Right renal cortex interstitium (tissue), 3 donors: ENCODE measurements around the gene PCDHB2. TPM values are rescaled to one million over a fixed set of nuclear protein-coding genes. Genes with fewer than 3 reads are reported as not detected.
"Not testable (repeated sequence)": the region's sequence is repeated elsewhere in the genome, so short reads cannot be mapped to it uniquely, and the experiment has no call there.

ENCODE experiments used
- DNase-seq, 3 donors: peaks; one replicate each; pipeline ENCODE4 v3.0.0-alpha.2; 2013; ENCODE audit warnings: low read depth in 3 of 3, low spot score in 2 of 3
- polyA plus RNA-seq, 3 donors: library from polyadenylated mRNA; unstranded; fragments of 120-200 nt; gene quantifications; one replicate each; pipeline ENCODE4 v1.2.1, GENCODE V29; 2013; ENCODE audit not compliant: insufficient read length in 3 of 3

The PCDHB2 gene
- polyA plus RNA-seq, 3 donors, result 3.8 to 7.9 (median 6.0) TPM

DNA sequence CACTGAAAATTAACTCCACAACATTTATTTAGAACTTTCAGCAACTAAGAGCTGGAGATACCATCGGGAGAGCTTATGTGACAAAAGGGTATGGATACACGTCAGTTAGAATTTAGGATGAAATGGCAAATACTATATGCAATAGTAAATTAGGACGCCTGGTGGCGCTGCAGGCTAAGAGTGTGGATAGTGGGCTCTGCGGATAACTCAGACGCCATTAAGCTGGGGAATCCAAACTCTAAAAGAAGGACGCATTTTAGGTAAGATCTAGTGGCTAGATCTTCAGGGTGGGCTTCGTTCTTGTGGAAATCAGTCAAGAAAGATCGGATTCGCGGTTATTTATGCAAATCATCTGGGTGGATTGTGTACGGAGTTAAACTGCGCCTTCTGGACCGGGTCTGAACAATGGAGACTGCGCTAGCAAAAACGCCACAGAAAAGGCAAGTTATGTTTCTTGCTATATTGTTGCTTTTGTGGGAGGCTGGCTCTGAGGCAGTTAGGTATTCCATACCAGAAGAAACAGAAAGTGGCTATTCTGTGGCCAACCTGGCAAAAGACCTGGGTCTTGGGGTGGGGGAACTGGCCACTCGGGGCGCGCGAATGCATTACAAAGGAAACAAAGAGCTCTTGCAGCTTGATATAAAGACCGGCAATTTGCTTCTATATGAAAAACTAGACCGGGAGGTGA, 40.8 kb downstream of the PCDHB2 start, which contains the start of gene PCDHB5:
TSS of gene PCDHB5 (plus strand) at position 177 of the 688 bp plus-strand sequence. CDS start at position 406, 229 bp downstream.
- peak in 1 of 3 donors; percentile 8 for DNase-seq

DNA sequence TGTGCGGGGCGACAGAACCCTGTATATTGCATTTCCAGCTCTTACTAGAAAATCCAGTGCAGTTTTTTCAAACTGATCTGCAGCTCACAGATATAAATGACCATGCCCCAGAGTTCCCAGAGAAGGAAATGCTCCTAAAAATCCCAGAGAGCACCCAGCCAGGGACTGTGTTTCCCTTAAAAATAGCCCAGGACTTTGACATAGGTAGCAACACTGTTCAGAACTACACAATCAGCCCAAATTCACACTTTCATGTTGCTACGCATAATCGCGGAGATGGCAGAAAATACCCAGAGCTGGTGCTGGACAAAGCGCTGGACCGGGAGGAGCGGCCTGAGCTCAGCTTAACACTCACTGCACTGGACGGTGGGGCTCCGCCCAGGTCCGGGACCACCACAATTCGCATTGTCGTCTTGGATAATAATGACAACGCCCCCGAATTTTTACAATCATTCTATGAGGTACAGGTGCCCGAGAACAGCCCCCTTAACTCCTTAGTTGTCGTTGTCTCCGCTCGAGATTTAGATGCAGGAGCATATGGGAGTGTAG, 41.4 kb downstream of the PCDHB2 start:
- no peak for DNase-seq

DNA sequence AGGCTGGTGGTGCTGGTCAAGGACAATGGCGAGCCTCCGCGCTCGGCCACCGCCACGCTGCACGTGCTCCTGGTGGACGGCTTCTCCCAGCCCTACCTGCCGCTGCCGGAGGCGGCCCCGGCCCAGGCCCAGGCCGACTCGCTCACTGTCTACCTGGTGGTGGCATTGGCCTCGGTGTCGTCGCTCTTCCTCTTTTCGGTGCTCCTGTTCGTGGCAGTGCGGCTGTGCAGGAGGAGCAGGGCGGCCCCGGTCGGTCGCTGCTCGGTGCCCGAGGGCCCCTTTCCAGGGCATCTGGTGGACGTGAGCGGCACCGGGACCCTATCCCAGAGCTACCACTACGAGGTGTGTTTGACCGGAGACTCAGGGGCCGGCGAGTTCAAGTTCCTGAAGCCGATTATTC, 42.9 kb downstream of the PCDHB2 start:
- DNase-seq, result not testable (repeated sequence)

Other genes with a start within 250 kb of the PCDHB2 start
- gene PCDHA9, start 246.2 kb upstream of the PCDHB2 start, polyA plus RNA-seq, result under 1 TPM in 1 of 3 donors, not detected in 2; 0.03 TPM
- 1 to 10 TPM in 1 of 3 donors, under 1 TPM in 2; 0.51 to 2.1 (median 0.62) TPM for gene PCDHA10, start 238.7 kb upstream of the PCDHB2 start, polyA plus RNA-seq
- under 1 TPM; 0.16 to 0.76 (median 0.19) TPM for gene PCDHA11, start 225.7 kb upstream of the PCDHB2 start, polyA plus RNA-seq
- under 1 TPM; 0.06 to 0.14 (median 0.08) TPM for gene PCDHA12, start 219.3 kb upstream of the PCDHB2 start, polyA plus RNA-seq
- under 1 TPM in 1 of 3 donors, not detected in 2; 0.08 TPM for gene PCDHA13, start 212.5 kb upstream of the PCDHB2 start, polyA plus RNA-seq
- gene PCDHAC1, start 168.3 kb upstream of the PCDHB2 start, polyA plus RNA-seq, result under 1 TPM; 0.04 to 0.10 (median 0.04) TPM
- gene PCDHAC2, start 128.1 kb upstream of the PCDHB2 start, polyA plus RNA-seq, result under 1 TPM; 0.36 to 0.65 (median 0.61) TPM
- gene PCDHB1, start 43.2 kb upstream of the PCDHB2 start, polyA plus RNA-seq, result under 1 TPM; 0.06 to 0.08 (median 0.08) TPM
- 1 to 10 TPM; 2.6 to 4.0 (median 3.4) TPM for gene PCDHB3, start 5.9 kb downstream of the PCDHB2 start, polyA plus RNA-seq
- gene PCDHB4, start 27.2 kb downstream of the PCDHB2 start, polyA plus RNA-seq, result 1 to 10 TPM; 1.8 to 2.9 (median 1.9) TPM
- gene PCDHB5, start 40.6 kb downstream of the PCDHB2 start, polyA plus RNA-seq, result 1 to 10 TPM; 6.6 to 8.5 (median 8.1) TPM
- 1 to 10 TPM; 2.2 to 3.8 (median 3.2) TPM for gene PCDHB6, start 55.4 kb downstream of the PCDHB2 start, polyA plus RNA-seq
- 1 to 10 TPM; 4.7 to 5.5 (median 5.3) TPM for gene PCDHB7, start 78.0 kb downstream of the PCDHB2 start, polyA plus RNA-seq
- gene PCDHB8, start 83.2 kb downstream of the PCDHB2 start, polyA plus RNA-seq, result 1 to 10 TPM; 1.5 to 4.2 (median 3.2) TPM
- 1 to 10 TPM; 3.6 to 7.2 (median 5.0) TPM for gene PCDHB16, start 87.8 kb downstream of the PCDHB2 start, polyA plus RNA-seq
- gene PCDHB9, start 92.5 kb downstream of the PCDHB2 start, polyA plus RNA-seq, result 1 to 10 TPM; 4.3 to 5.0 (median 4.9) TPM
- 1 to 10 TPM; 5.6 to 9.2 (median 7.9) TPM for gene PCDHB10, start 97.7 kb downstream of the PCDHB2 start, polyA plus RNA-seq
- gene PCDHB11, start 105.0 kb downstream of the PCDHB2 start, polyA plus RNA-seq, result 1 to 10 TPM; 4.3 to 6.0 (median 5.6) TPM
- gene PCDHB12, start 114.1 kb downstream of the PCDHB2 start, polyA plus RNA-seq, result 1 to 10 TPM; 4.7 to 5.8 (median 4.8) TPM
- 1 to 10 TPM; 5.4 to 6.3 (median 5.6) TPM for gene PCDHB13, start 119.3 kb downstream of the PCDHB2 start, polyA plus RNA-seq
- gene PCDHB14, start 128.7 kb downstream of the PCDHB2 start, polyA plus RNA-seq, result 10 to 100 TPM in 1 of 3 donors, 1 to 10 TPM in 2; 7.2 to 10.5 (median 8.5) TPM
- gene PCDHB15, start 150.8 kb downstream of the PCDHB2 start, polyA plus RNA-seq, result 10 to 100 TPM; 11.3 to 17.3 (median 15.4) TPM
- not detected for gene SLC25A2, start 209.4 kb downstream of the PCDHB2 start, polyA plus RNA-seq
- 100 to 1,000 TPM; 178 to 194 (median 190) TPM for gene TAF7, start 226.2 kb downstream of the PCDHB2 start, polyA plus RNA-seq
- gene PCDHGA1, start 235.9 kb downstream of the PCDHB2 start, polyA plus RNA-seq, result 1 to 10 TPM in 1 of 3 donors, under 1 TPM in 2; 0.78 to 1.2 (median 0.92) TPM
- 1 to 10 TPM; 6.0 to 7.0 (median 6.8) TPM for gene PCDHGA2, start 244.1 kb downstream of the PCDHB2 start, polyA plus RNA-seq
- gene PCDHGA3, start 249.2 kb downstream of the PCDHB2 start, polyA plus RNA-seq, result 1 to 10 TPM; 2.4 to 4.3 (median 3.1) TPM